ENCODE results near the gene PODXL.

- TF ChIP-seq REST (IDR thresholded peaks at IDR 0.05; ENCODE audit: insufficient replicate concordance, low read depth) (no peak), CTCF (IDR thresholded peaks at IDR 0.05; ENCODE audit: insufficient read depth, low read length) (peak; percentile 89)
Observed at GRCh38 chr7:131513245-131514061, 43.0 kb downstream of the PODXL start.
